Hypothalamus (tissue), 51 donors: ENCODE measurements around the gene PRKCG.
A peak's percentile ranks its signal among the peaks of the same experiment; 100 is the strongest.

ENCODE experiments used
- DNase-seq, 51 donors: peaks; one replicate each; lab custom pipeline; 2025; lab: John Stamatoyannopoulos, UW

The PRKCG gene

GRCh38 chr19:53896682-53897081 is 14.7 kb downstream of the PRKCG start:
- DNase-seq = no peak

- DNase-seq = no peak
Measured at GRCh38 chr19:53897459-53897858, 15.5 kb downstream of the PRKCG start.

- no peak for DNase-seq
Measured at GRCh38 chr19:53898166-53898565, 16.2 kb downstream of the PRKCG start.

GRCh38 chr19:53898636-53899341 is 16.8 kb downstream of the PRKCG start:
- DNase-seq = peak in 1 of 51 donors; percentile 11

GRCh38 chr19:53900191-53900860 is 18.3 kb downstream of the PRKCG start:
- no peak for DNase-seq

- DNase-seq = no peak
Measured at GRCh38 chr19:53903055-53903680, 21.2 kb downstream of the PRKCG start.

GRCh38 chr19:53904909-53905308 is 22.9 kb downstream of the PRKCG start:
- no peak for DNase-seq

- no peak for DNase-seq
Measured at GRCh38 chr19:53905787-53906186, 23.8 kb downstream of the PRKCG start.

GRCh38 chr19:53906211-53907192 is 24.5 kb downstream of the PRKCG start:
- peak in 43 of 51 donors; percentile 7 to 73 (median 34) for DNase-seq

GRCh38 chr19:53907193-53907581 is 25.2 kb downstream of the PRKCG start:
- DNase-seq = no peak

GRCh38 chr19:53907690-53908089 is 25.7 kb downstream of the PRKCG start:
- peak in 2 of 51 donors; percentile 30 to 57 for DNase-seq

- DNase-seq = peak in 50 of 51 donors; percentile 25 to 91 (median 76)
Measured at GRCh38 chr19:53908106-53908934, 26.3 kb downstream of the PRKCG start.

- peak in 42 of 51 donors; percentile 7 to 71 (median 31) for DNase-seq
Measured at GRCh38 chr19:53908935-53909415, 27.0 kb downstream of the PRKCG start, which contains the start of gene CACNG7. Gene CACNG7, plus strand, starts transcription at chr19:53909278. Its CDS starts 3,554 bp downstream, at chr19:53912832.

GRCh38 chr19:53909471-53910169 is 27.6 kb downstream of the PRKCG start:
- DNase-seq = peak in 5 of 51 donors; percentile 5 to 24 (median 13)

- peak in 11 of 51 donors; percentile 1 to 20 (median 11) for DNase-seq
Measured at GRCh38 chr19:53910170-53910518, 28.1 kb downstream of the PRKCG start.

- DNase-seq = peak in 1 of 51 donors; percentile 3
Measured at GRCh38 chr19:53912653-53913052, 30.7 kb downstream of the PRKCG start.

GRCh38 chr19:53915000-53915399 is 33.0 kb downstream of the PRKCG start:
- no peak for DNase-seq

- no peak for DNase-seq
Measured at GRCh38 chr19:53916004-53916403, 34.0 kb downstream of the PRKCG start.

- DNase-seq = no peak
Measured at GRCh38 chr19:53917356-53917755, 35.4 kb downstream of the PRKCG start.
